Loucy (cell line): ENCODE data around the gene DNA2.

Experiments
- H2AFZ ChIP-seq: fragments of 200-600 bp; sonication (generic); 2 replicates; pipeline ENCODE4 v1.6.0; 2016; ENCODE audit warnings: antibody characterized with exemption, mild to moderate bottlenecking, low read length, moderate library complexity
- H3F3A ChIP-seq: fragments of 200-600 bp; 2 replicates; pipeline ENCODE4 v1.6.0; 2016; ENCODE audit warnings: antibody characterized with exemption, low read depth, mild to moderate bottlenecking
- H3K27me3 ChIP-seq: fragments of 200-600 bp; sonication (generic); 2 replicates; pipeline ENCODE4 v1.6.1; 2014; ENCODE audit warnings: low read length, mild to moderate bottlenecking; ENCODE audit not compliant: insufficient read depth, poor library complexity, severe bottlenecking
- H3K36me3 ChIP-seq: fragments of 200-600 bp; sonication (generic); 2 replicates; pipeline ENCODE4 v1.6.1; 2016; ENCODE audit warnings: low read length; ENCODE audit not compliant: insufficient read depth
- H3K4me1 ChIP-seq: fragments of 200-600 bp; sonication (generic); 2 replicates; pipeline ENCODE4 v1.5.1; 2014; ENCODE audit warnings: low read length, mild to moderate bottlenecking; ENCODE audit not compliant: insufficient read depth, poor library complexity, severe bottlenecking
- H3K4me2 ChIP-seq: fragments of 200-600 bp; sonication (generic); 2 replicates; pipeline ENCODE4 v1.6.0; 2014; ENCODE audit warnings: antibody characterized with exemption, low read length, low read depth, mild to moderate bottlenecking; ENCODE audit not compliant: poor library complexity, severe bottlenecking
- H3K4me3 ChIP-seq: fragments of 200-600 bp; sonication (generic); 2 replicates; pipeline ENCODE4 v1.5.1; 2014; ENCODE audit warnings: low read length, mild to moderate bottlenecking, mixed read lengths; ENCODE audit not compliant: poor library complexity, severe bottlenecking
- H3K79me2 ChIP-seq: fragments of 200-600 bp; sonication (generic); 2 replicates; pipeline ENCODE4 v1.6.1; 2014; ENCODE audit warnings: low read length; ENCODE audit not compliant: insufficient read depth
- H3K9ac ChIP-seq: fragments of 200-600 bp; sonication (generic); 2 replicates; pipeline ENCODE4 v1.6.0; 2014; ENCODE audit warnings: mild to moderate bottlenecking, low read depth, low read length, moderate library complexity; ENCODE audit not compliant: poor library complexity, severe bottlenecking
- H3K9me2 ChIP-seq: fragments of 200-600 bp; sonication (generic); replicated peaks from 2 replicates; pipeline ENCODE4 v1.6.1; 2016; ENCODE audit warnings: low read depth, low read length, mixed read lengths
- H3K9me3 ChIP-seq: fragments of 200-600 bp; sonication (generic); 2 replicates; pipeline ENCODE4 v1.6.1; 2014; ENCODE audit warnings: mild to moderate bottlenecking, antibody characterized with exemption, low read length, low read depth; ENCODE audit not compliant: insufficient read depth
- H4K20me1 ChIP-seq: fragments of 200-600 bp; sonication (generic); 2 replicates; pipeline ENCODE4 v1.6.0; 2014; ENCODE audit warnings: antibody characterized with exemption, low read length, mild to moderate bottlenecking; ENCODE audit not compliant: insufficient read depth, poor library complexity, severe bottlenecking
- EZH2phosphoT487 ChIP-seq: fragments of 200-600 bp; IDR thresholded peaks from 2 replicates; pipeline ENCODE4 v1.6.1; 2018; ENCODE audit warnings: antibody characterized with exemption, mild to moderate bottlenecking, moderate library complexity, borderline replicate concordance
- TF ChIP-seq, protein P1 (sequence below): fragments of 200-600 bp; sonication (generic); conservative IDR thresholded peaks from 2 replicates; pipeline ENCODE4 v1.5.1; 2014; ENCODE audit warnings: mild to moderate bottlenecking, antibody characterized with exemption, low read length

DNA2 gene

DNA sequence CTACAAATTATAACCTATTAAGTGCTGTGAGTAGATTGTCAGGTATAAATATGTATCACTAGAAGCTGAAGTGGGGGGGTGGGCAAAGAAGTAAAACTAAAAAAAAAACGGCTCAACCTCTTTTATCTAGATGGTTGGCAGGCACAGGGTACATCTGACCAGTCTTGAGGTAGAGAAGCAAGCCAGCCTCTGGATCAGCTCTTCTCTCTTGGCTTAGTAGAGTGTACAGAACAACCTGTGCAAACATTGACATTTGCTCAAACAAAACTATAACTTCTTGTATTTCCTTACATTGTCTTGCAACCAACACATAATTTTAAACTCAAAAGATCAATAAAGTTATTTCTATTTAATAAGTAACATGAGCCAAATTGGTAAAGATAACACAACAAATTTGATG is 25.6 kb downstream of the DNA2 start:
- H3K9me2 ChIP-seq = no peaks in the 10 kb centered on the region
- H3K9ac ChIP-seq = no peak overlapping the region
- H2AFZ ChIP-seq = no peak overlapping the region
- H3K27me3 ChIP-seq = no peaks in the 10 kb centered on the region
- H3F3A ChIP-seq = no peaks in the 10 kb centered on the region
- H3K9me3 ChIP-seq = no peaks in the 10 kb centered on the region
- no peaks in the 10 kb centered on the region for H3K79me2 ChIP-seq
- no peak overlapping the region for H3K4me3 ChIP-seq
- H3K4me2 ChIP-seq = no peak overlapping the region
- H3K4me1 ChIP-seq = no peaks in the 10 kb centered on the region
- TF ChIP-seq EZH2phosphoT487 = no peak
- TF ChIP-seq, protein P1, sequence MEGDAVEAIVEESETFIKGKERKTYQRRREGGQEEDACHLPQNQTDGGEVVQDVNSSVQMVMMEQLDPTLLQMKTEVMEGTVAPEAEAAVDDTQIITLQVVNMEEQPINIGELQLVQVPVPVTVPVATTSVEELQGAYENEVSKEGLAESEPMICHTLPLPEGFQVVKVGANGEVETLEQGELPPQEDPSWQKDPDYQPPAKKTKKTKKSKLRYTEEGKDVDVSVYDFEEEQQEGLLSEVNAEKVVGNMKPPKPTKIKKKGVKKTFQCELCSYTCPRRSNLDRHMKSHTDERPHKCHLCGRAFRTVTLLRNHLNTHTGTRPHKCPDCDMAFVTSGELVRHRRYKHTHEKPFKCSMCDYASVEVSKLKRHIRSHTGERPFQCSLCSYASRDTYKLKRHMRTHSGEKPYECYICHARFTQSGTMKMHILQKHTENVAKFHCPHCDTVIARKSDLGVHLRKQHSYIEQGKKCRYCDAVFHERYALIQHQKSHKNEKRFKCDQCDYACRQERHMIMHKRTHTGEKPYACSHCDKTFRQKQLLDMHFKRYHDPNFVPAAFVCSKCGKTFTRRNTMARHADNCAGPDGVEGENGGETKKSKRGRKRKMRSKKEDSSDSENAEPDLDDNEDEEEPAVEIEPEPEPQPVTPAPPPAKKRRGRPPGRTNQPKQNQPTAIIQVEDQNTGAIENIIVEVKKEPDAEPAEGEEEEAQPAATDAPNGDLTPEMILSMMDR = no peak
- no peaks in the 10 kb centered on the region for H4K20me1 ChIP-seq
- H3K36me3 ChIP-seq = peaks cover 51% of the 10 kb centered on the region

DNA sequence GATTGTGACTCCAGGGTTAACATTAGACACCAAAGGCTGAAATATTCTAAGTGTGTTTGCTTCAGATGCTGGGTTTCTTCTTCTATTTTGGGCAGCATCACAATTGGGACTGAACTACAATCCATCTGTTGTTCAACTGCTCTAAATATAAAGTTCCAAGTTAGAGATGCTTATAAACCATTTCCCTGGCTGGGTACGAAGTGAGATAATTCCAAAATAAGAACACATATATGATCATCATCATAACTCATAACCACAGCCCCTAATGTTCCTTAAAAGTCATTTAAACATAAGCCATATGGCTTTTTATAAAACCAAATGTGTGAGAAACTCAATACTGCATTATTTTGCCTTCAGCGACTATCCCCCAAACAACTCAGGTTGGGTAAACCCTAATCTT is 28.8 kb downstream of the DNA2 start:
- no peaks in the 10 kb centered on the region for H4K20me1 ChIP-seq
- no peaks in the 10 kb centered on the region for H3K9me2 ChIP-seq
- no peak overlapping the region for H3K9ac ChIP-seq
- no peak overlapping the region for H2AFZ ChIP-seq
- H3K4me2 ChIP-seq = no peak overlapping the region
- no peak overlapping the region for H3K4me3 ChIP-seq
- no peaks in the 10 kb centered on the region for H3K9me3 ChIP-seq
- H3K79me2 ChIP-seq = no peaks in the 10 kb centered on the region
- peaks cover 29% of the 10 kb centered on the region for H3K36me3 ChIP-seq
- no peaks in the 10 kb centered on the region for H3K27me3 ChIP-seq
- no peaks in the 10 kb centered on the region for H3F3A ChIP-seq
- no peaks in the 10 kb centered on the region for H3K4me1 ChIP-seq
- TF ChIP-seq EZH2phosphoT487 = no peak

DNA sequence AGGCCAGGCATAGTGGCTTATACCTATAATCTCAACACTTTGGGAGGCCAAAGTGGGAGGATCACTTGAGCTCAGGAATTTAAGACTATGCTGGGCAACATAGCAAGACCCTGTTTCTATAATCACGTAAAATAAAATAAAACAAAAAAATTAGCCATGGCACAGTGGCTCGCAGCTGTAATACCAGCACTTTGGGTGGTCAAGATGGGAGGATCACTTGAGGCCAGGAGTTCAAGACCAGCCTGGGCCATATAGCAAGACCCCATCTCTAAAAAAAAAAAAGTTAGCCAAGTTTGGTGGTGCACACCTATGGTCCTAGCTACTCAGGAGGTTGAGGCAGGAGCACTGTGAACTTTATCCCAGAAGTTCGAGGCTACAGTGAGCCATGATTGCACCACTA is 30.9 kb downstream of the DNA2 start:
- no peaks in the 10 kb centered on the region for H3F3A ChIP-seq
- no peaks in the 10 kb centered on the region for H3K4me1 ChIP-seq
- H2AFZ ChIP-seq = no peak overlapping the region
- H3K9me3 ChIP-seq = no peaks in the 10 kb centered on the region
- no peaks in the 10 kb centered on the region for H4K20me1 ChIP-seq
- peaks cover 29% of the 10 kb centered on the region for H3K36me3 ChIP-seq
- H3K4me3 ChIP-seq = no peak overlapping the region
- H3K9ac ChIP-seq = no peak overlapping the region
- no peaks in the 10 kb centered on the region for H3K9me2 ChIP-seq
- TF ChIP-seq, protein P1 = no peak
- no peak for TF ChIP-seq EZH2phosphoT487
- H3K27me3 ChIP-seq = no peaks in the 10 kb centered on the region
- H3K4me2 ChIP-seq = no peak overlapping the region
- no peaks in the 10 kb centered on the region for H3K79me2 ChIP-seq

DNA sequence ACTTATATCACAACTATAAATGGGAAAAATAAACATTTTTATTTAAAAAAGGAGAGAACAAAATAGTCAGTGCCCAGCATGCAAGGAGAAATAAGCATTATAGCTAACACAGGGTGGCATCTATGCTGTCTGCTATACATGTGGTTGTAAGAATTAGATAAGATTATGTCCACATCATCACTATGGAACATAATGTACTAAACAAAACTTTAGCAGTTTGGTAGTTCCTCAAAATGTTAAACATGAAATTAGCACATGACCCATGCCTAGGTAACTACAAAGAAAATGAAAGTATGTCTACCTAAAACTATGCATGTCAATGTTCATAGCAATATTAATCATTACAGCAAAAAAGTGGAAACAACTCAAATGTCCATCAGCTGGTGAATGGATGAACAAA is 36.0 kb downstream of the DNA2 start:
- H3K9ac ChIP-seq = no peak overlapping the region
- H3K27me3 ChIP-seq = no peaks in the 10 kb centered on the region
- H3K4me2 ChIP-seq = no peak overlapping the region
- H3K36me3 ChIP-seq = peaks cover 37% of the 10 kb centered on the region; the same call in 1 of the 2 replicates
- H3K4me1 ChIP-seq = no peaks in the 10 kb centered on the region
- H3K4me3 ChIP-seq = no peak overlapping the region
- H4K20me1 ChIP-seq = no peaks in the 10 kb centered on the region
- H2AFZ ChIP-seq = no peak overlapping the region
- TF ChIP-seq, protein P1 = no peak
- TF ChIP-seq EZH2phosphoT487 = no peak
- no peaks in the 10 kb centered on the region for H3K9me3 ChIP-seq
- no peaks in the 10 kb centered on the region for H3F3A ChIP-seq
- H3K9me2 ChIP-seq = no peaks in the 10 kb centered on the region
- H3K79me2 ChIP-seq = no peaks in the 10 kb centered on the region
